ENCODE data around the gene TRPV3.

DNA sequence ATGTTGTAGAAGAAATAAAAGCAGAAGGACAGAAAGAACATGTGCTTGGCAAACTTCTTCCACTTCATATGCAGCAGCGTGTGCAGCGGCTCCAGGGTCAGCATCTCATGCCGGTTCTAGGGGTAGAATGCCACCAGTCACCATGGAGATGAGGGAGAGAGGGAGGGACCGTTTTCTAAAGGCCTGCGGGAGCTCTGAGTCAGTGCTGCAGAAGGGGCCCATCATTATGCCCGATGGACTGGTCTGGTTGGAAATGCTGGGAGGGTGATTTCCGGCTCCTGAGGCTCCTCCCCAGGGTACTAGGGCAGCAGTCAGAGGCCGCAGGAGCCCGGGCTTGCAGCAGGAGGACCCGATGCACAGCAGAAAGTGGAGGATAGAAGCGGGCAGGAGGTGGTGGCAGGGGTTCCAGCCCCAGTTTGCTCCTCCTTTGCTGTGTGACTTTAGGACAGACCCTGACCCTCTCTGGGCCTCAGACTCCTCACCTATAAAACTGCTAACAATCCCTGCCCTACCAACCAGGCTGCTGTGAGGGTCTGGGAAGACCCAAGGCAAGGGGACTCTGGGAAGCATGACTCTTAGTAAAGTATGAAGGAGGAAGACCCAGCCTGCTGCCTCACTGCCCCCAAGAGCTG lies 28.6 kb downstream of the TRPV3 start:
- TF ChIP-seq EZH2 (IDR thresholded peaks at IDR 0.05; ENCODE audit: low read length, unreplicated experiment) (no peak), EZH2phosphoT487 (IDR thresholded peaks at IDR 0.05; ENCODE audit: borderline replicate concordance, low read length) (no peak)
- TF ChIP-seq, protein P1, sequence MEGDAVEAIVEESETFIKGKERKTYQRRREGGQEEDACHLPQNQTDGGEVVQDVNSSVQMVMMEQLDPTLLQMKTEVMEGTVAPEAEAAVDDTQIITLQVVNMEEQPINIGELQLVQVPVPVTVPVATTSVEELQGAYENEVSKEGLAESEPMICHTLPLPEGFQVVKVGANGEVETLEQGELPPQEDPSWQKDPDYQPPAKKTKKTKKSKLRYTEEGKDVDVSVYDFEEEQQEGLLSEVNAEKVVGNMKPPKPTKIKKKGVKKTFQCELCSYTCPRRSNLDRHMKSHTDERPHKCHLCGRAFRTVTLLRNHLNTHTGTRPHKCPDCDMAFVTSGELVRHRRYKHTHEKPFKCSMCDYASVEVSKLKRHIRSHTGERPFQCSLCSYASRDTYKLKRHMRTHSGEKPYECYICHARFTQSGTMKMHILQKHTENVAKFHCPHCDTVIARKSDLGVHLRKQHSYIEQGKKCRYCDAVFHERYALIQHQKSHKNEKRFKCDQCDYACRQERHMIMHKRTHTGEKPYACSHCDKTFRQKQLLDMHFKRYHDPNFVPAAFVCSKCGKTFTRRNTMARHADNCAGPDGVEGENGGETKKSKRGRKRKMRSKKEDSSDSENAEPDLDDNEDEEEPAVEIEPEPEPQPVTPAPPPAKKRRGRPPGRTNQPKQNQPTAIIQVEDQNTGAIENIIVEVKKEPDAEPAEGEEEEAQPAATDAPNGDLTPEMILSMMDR (conservative IDR thresholded peaks at IDR 0.05; ENCODE audit: low read depth, low read length): no peak
